OCI-LY3 (cell line): ENCODE data around the gene STAC2.
A peak's percentile ranks its signal among the peaks of the same experiment; 100 is the strongest.

Experiments
- H2AFZ ChIP-seq: fragments of 200-600, 300-600 bp; shearing (Covaris generic); 2 replicates; pipeline ENCODE4 v1.6.0; 2014; ENCODE audit warnings: antibody characterized with exemption, low read depth, low read length
- H3K27ac ChIP-seq: fragments of 200-600, 300-600 bp; sonication (generic); 2 replicates; pipeline ENCODE4 v1.5.1; 2014; ENCODE audit warnings: mild to moderate bottlenecking, low read length, moderate library complexity, mixed read lengths
- H3K27me3 ChIP-seq: fragments of 200-600, 300-600 bp; sonication (generic); 2 replicates; pipeline ENCODE4 v1.6.1; 2014; ENCODE audit warnings: low read depth, low read length, mixed read lengths
- H3K36me3 ChIP-seq: fragments of 200-600, 300-600 bp; sonication (generic); replicated peaks from 2 replicates; pipeline ENCODE3; 2014; ENCODE audit warnings: low read depth, low read length, mixed read lengths
- H3K4me1 ChIP-seq: fragments of 300-600, 200-600 bp; sonication (generic); 2 replicates; pipeline ENCODE4 v1.6.1; 2014; ENCODE audit warnings: low read length, mixed read lengths
- H3K4me2 ChIP-seq: fragments of 200-600, 300-600 bp; sonication (generic); 2 replicates; pipeline ENCODE4 v1.6.1; 2014; ENCODE audit warnings: low read length, mixed read lengths
- H3K4me3 ChIP-seq: fragments of 300-600, 200-600 bp; sonication (generic); 2 replicates; pipeline ENCODE4 v1.5.1; 2014; ENCODE audit warnings: antibody characterized with exemption, mild to moderate bottlenecking, low read length, moderate library complexity
- H3K79me2 ChIP-seq: fragments of 300-600, 200-600 bp; shearing (Covaris generic); 2 replicates; pipeline ENCODE4 v1.6.1; 2014; ENCODE audit warnings: mild to moderate bottlenecking, low read length, mixed read lengths
- H3K9ac ChIP-seq: fragments of 300-600, 200-600 bp; shearing (Covaris generic); 2 replicates; pipeline ENCODE4 v1.6.0; 2014; ENCODE audit warnings: mild to moderate bottlenecking, low read length, moderate library complexity
- H3K9me3 ChIP-seq: fragments of 200-600, 300-600 bp; shearing (Covaris generic); 2 replicates; pipeline ENCODE4 v1.6.1; 2014; ENCODE audit warnings: low read length, mixed read lengths; ENCODE audit not compliant: insufficient read depth
- H4K20me1 ChIP-seq: fragments of 200-600, 300-600 bp; sonication (generic); 2 replicates; pipeline ENCODE4 v1.6.1; 2016; ENCODE audit warnings: low read length, mixed read lengths; ENCODE audit not compliant: insufficient read depth
- EZH2phosphoT487 ChIP-seq: fragments of 200-600 bp; shearing (Covaris generic); IDR thresholded peaks from 2 replicates; pipeline ENCODE4 v1.6.1; 2018; ENCODE audit warnings: antibody characterized with exemption, mixed run types, low read depth
- TF ChIP-seq, protein P1 (sequence below): fragments of 200-600, 300-600 bp; sonication (generic); IDR thresholded peaks from 2 replicates; pipeline ENCODE4 v1.5.1; 2014; ENCODE audit warnings: antibody characterized with exemption, low read length, low read depth

STAC2 gene

DNA sequence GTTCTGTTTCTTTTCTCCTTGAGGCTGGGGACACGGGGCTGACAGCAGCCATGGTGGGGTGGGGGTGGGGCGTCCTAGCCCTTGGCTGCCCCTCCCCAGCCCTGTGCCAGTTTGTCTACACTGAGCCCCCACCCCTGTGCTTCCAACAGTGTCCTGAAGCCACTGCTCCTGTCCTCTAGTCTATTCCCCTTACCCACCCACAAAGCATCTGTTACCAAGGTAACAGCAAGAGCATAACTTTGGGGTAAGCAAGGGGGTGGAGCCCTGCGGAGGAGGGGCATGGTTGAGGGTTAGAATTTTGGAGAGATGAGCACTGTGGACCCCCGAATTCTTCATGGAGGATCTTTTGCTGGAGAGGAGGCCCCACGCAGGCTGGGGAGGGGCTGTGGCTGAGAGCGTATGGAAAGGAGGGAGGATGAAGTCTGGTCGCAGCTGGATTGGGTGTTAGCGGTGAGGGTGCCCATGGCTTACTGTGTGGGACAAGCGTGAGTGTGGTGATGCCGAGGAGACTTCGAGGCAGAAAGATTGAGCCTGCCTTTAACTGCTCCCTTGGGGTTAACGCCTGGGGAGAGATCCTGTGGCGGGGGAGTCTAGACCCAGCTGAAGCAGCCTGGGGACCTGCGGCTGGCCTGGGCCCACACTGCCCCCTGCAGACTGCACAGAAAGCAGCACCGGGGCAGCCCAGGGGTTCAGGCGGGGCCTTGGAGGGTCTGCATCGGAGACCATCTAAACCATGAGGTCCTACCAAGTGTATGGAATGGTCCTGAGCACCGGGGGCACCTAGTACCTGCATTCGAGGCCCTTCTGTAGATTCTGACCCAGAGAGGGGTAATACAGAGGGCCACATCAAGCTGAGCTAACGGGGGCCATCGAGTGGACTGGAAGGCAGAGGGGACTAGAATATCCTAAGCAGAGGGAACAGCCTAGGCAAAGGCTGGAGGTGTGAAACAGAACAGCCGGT is 6.1 kb upstream of the STAC2 start:
- TF ChIP-seq, protein P1, sequence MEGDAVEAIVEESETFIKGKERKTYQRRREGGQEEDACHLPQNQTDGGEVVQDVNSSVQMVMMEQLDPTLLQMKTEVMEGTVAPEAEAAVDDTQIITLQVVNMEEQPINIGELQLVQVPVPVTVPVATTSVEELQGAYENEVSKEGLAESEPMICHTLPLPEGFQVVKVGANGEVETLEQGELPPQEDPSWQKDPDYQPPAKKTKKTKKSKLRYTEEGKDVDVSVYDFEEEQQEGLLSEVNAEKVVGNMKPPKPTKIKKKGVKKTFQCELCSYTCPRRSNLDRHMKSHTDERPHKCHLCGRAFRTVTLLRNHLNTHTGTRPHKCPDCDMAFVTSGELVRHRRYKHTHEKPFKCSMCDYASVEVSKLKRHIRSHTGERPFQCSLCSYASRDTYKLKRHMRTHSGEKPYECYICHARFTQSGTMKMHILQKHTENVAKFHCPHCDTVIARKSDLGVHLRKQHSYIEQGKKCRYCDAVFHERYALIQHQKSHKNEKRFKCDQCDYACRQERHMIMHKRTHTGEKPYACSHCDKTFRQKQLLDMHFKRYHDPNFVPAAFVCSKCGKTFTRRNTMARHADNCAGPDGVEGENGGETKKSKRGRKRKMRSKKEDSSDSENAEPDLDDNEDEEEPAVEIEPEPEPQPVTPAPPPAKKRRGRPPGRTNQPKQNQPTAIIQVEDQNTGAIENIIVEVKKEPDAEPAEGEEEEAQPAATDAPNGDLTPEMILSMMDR: peak; percentile 85
- TF ChIP-seq EZH2phosphoT487: no peak
- Histone ChIP-seq H3K4me1 (peaks cover 13% of the 10 kb centered on the region), H3K27ac (no peak overlapping the region), H3K36me3 (no peaks in the 10 kb centered on the region), H3K4me3 (peak overlapping the region; percentile 43), H3K9me3 (no peaks in the 10 kb centered on the region), H4K20me1 (no peaks in the 10 kb centered on the region), H3K27me3 (peaks cover 7% of the 10 kb centered on the region; the same call in 1 of the 2 replicates), H2AFZ (peak overlapping the region; percentile 12), H3K9ac (no peak overlapping the region), H3K79me2 (no peaks in the 10 kb centered on the region), H3K4me2 (peak overlapping the region; percentile 65)

DNA sequence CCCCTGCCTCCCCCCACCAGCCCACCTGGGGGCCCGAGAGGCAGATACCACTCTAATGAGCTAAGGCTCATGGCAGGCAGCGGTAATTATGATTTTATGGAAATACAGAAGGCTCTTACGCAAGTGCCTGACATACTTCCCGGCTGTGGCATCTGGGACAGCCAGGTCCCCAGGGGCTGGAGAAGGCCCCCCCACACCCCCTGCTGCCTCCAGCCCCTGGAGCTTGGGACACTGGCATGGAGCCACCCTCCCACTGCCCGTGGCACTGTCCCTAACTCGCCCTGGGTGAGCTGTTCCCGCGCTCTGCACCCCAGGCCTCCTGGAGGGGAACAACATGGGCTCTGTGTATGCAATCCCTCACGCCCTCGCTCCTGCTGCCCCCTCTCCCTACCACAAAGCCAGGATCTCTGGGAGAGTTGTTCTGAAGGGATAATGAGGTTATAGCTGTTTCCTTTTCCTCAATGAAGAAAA is 5.4 kb upstream of the STAC2 start:
- H2AFZ ChIP-seq: no peak overlapping the region
- H3K4me3 ChIP-seq: no peak overlapping the region
- H3K4me2 ChIP-seq: no peak overlapping the region
- H4K20me1 ChIP-seq: no peaks in the 10 kb centered on the region
- H3K79me2 ChIP-seq: no peaks in the 10 kb centered on the region
- no peaks in the 10 kb centered on the region for H3K36me3 ChIP-seq
- H3K27ac ChIP-seq: no peak overlapping the region
- H3K9me3 ChIP-seq: no peaks in the 10 kb centered on the region
- peaks cover 13% of the 10 kb centered on the region for H3K4me1 ChIP-seq
- H3K27me3 ChIP-seq: peaks cover 7% of the 10 kb centered on the region; the same call in 1 of the 2 replicates
- TF ChIP-seq, protein P1: no peak
- TF ChIP-seq EZH2phosphoT487: no peak
- no peak overlapping the region for H3K9ac ChIP-seq

DNA sequence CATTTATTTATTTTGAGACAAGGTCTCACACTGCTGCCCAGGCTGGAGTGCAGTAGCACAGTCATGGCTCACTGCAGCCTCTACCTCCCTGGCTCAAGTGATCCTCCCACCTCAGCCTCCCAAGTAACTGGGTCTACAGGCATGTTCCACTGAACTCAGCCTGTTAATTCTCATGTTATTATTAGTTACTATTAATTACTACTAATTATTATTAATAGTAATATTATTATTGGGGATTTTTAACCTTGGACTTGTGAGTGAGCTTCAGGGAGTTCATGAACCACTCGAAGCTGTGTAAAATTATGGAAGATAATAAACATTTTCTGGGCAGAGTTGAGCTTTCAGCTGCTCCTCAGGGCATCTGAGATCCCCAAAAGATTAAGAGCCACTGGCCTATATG is 4.6 kb upstream of the STAC2 start:
- no peaks in the 10 kb centered on the region for H3K9me3 ChIP-seq
- no peaks in the 10 kb centered on the region for H3K36me3 ChIP-seq
- H3K4me3 ChIP-seq: no peak overlapping the region
- H3K4me1 ChIP-seq: peaks cover 6% of the 10 kb centered on the region
- H2AFZ ChIP-seq: no peak overlapping the region
- no peaks in the 10 kb centered on the region for H4K20me1 ChIP-seq
- H3K9ac ChIP-seq: no peak overlapping the region
- H3K4me2 ChIP-seq: no peak overlapping the region
- H3K27ac ChIP-seq: no peak overlapping the region
- H3K79me2 ChIP-seq: no peaks in the 10 kb centered on the region
- no peak for TF ChIP-seq EZH2phosphoT487
- TF ChIP-seq, protein P1: no peak
- H3K27me3 ChIP-seq: peaks cover 7% of the 10 kb centered on the region; the same call in 1 of the 2 replicates

DNA sequence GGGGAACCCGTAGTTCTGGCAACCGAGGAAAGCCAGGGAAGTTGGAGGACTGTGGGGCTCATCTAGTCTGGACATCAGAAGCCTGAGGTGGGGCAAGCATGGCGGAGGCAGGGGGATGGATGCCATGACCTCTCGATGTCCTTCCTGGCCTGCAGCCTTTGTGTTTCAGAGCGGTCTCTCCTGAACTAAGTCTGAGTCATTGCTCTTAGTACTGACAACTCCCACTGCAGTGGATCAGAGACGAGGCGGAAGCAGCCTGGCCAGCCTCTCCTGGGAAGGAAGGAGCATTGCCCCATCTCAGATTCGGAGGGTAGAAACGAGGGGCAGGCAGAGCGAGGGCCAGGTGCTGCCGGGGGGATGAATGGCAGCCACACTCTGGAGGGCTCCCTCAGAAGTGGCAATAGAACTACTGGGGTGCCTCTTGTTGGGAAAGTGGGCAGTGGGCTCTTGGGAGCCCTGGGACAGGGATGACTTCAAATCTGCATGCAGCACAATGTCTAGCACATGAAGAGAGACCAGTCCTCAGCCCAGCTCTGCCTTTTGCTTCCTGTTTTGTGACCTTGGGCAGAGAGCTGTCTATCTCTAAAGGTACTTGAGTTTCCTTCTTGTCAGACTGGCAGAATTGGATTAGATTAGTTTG is 3.6 kb upstream of the STAC2 start:
- TF ChIP-seq, protein P1: no peak
- TF ChIP-seq EZH2phosphoT487: no peak
- Histone ChIP-seq H3K36me3 (no peaks in the 10 kb centered on the region), H4K20me1 (no peaks in the 10 kb centered on the region), H3K9ac (no peak overlapping the region), H3K79me2 (no peaks in the 10 kb centered on the region), H2AFZ (no peak overlapping the region), H3K27ac (no peak overlapping the region), H3K4me2 (no peak overlapping the region), H3K27me3 (peaks cover 7% of the 10 kb centered on the region; the same call in 1 of the 2 replicates), H3K9me3 (no peaks in the 10 kb centered on the region), H3K4me3 (no peak overlapping the region), H3K4me1 (peaks cover 6% of the 10 kb centered on the region)
